DOHH2 (cell line): Measurements from ENCODE around the gene KCNJ11.

Experiments
- H3F3A ChIP-seq: fragments of 200-600 bp; sonication (generic), shearing (Covaris generic); 2 replicates; pipeline ENCODE4 v1.6.0; 2016; ENCODE audit warnings: antibody characterized with exemption, mild to moderate bottlenecking; ENCODE audit not compliant: control insufficient read depth, insufficient read depth
- H3K27ac ChIP-seq: fragments of 200-600 bp; sonication (generic); 2 replicates; pipeline ENCODE4 v1.5.1; 2014; ENCODE audit warnings: low read depth, mild to moderate bottlenecking, low read length, moderate library complexity
- H3K27me3 ChIP-seq: fragments of 200-600 bp; sonication (generic); 2 replicates; pipeline ENCODE4 v1.6.1; 2014; ENCODE audit warnings: mild to moderate bottlenecking, low read length, mixed read lengths; ENCODE audit not compliant: control insufficient read depth
- H3K36me3 ChIP-seq: fragments of 200-600 bp; sonication (generic); 2 replicates; pipeline ENCODE4 v1.6.1; 2014; ENCODE audit warnings: mild to moderate bottlenecking, low read length, moderate library complexity, mixed read lengths; ENCODE audit not compliant: control insufficient read depth
- H3K4me1 ChIP-seq: fragments of 200-600 bp; sonication (generic); 2 replicates; pipeline ENCODE4 v1.6.1; 2014; ENCODE audit warnings: mild to moderate bottlenecking, low read length, mixed read lengths; ENCODE audit not compliant: control insufficient read depth
- H3K4me2 ChIP-seq: fragments of 200-600 bp; sonication (generic); 2 replicates; pipeline ENCODE4 v1.6.0; 2014; ENCODE audit warnings: mild to moderate bottlenecking, low read length, moderate library complexity
- H3K4me3 ChIP-seq: fragments of 200-600 bp; sonication (generic); 2 replicates; pipeline ENCODE4 v1.5.1; 2014; ENCODE audit warnings: mild to moderate bottlenecking, low read length, mixed read lengths
- H3K79me2 ChIP-seq: fragments of 200-600 bp; sonication (generic); 2 replicates; pipeline ENCODE4 v1.6.1; 2014; ENCODE audit warnings: mild to moderate bottlenecking, low read length, mixed read lengths; ENCODE audit not compliant: control insufficient read depth
- H3K9me2 ChIP-seq: fragments of 200-600 bp; sonication (generic); replicated peaks from 2 replicates; pipeline ENCODE4 v1.6.1; 2014; ENCODE audit warnings: mild to moderate bottlenecking, low read length, mixed read lengths; ENCODE audit not compliant: control insufficient read depth
- H3K9me3 ChIP-seq: fragments of 200-600 bp; sonication (generic); 2 replicates; pipeline ENCODE4 v1.6.1; 2014; ENCODE audit warnings: antibody characterized with exemption, low read length, mixed read lengths; ENCODE audit not compliant: control insufficient read depth, insufficient read depth
- H4K20me1 ChIP-seq: fragments of 200-600 bp; sonication (generic); 2 replicates; pipeline ENCODE4 v1.6.0; 2014; ENCODE audit warnings: low read depth, mild to moderate bottlenecking, antibody characterized with exemption, low read length, moderate library complexity; ENCODE audit not compliant: control insufficient read depth, insufficient read depth
- CTCF ChIP-seq: fragments of 200-600 bp; sonication (generic); IDR thresholded peaks from one replicate; pipeline ENCODE4 v1.5.1; 2014; ENCODE audit warnings: antibody characterized with exemption, mild to moderate bottlenecking, low read depth, low read length; ENCODE audit not compliant: poor library complexity, severe bottlenecking
- EZH2phosphoT487 ChIP-seq: fragments of 200-600 bp; sonication (generic); IDR thresholded peaks from 2 replicates; pipeline ENCODE4 v1.6.1; 2017; ENCODE audit warnings: borderline replicate concordance, mild to moderate bottlenecking, antibody characterized with exemption, low read length, moderate library complexity, mixed read lengths

Gene KCNJ11

GRCh38 chr11:17350455-17351171 lies 37.8 kb downstream of the KCNJ11 start:
- Histone ChIP-seq H3K79me2 (peaks cover 34% of the 10 kb centered on the region), H3K36me3 (peaks cover 29% of the 10 kb centered on the region), H4K20me1 (no peaks in the 10 kb centered on the region; the same call in 1 of the 2 replicates), H3K4me2 (peak overlapping the region; percentile 74), H3K9me2 (no peaks in the 10 kb centered on the region), H3K9me3 (no peaks in the 10 kb centered on the region), H3F3A (peaks cover 23% of the 10 kb centered on the region), H3K4me3 (peak overlapping the region; percentile 77), H3K4me1 (peaks cover 24% of the 10 kb centered on the region), H3K27ac (peak overlapping the region; percentile 95; the same call in 1 of the 2 replicates), H3K27me3 (peaks cover 3% of the 10 kb centered on the region; the same call in 1 of the 2 replicates)
- no peak for TF ChIP-seq CTCF
- no peak for TF ChIP-seq EZH2phosphoT487

GRCh38 chr11:17347676-17348075 lies 40.8 kb downstream of the KCNJ11 start:
- H3K36me3 ChIP-seq: peaks cover 4% of the 10 kb centered on the region; the same call in 1 of the 2 replicates
- H3K4me2 ChIP-seq: no peak overlapping the region
- H3K4me1 ChIP-seq: peaks cover 17% of the 10 kb centered on the region
- H3K9me3 ChIP-seq: no peaks in the 10 kb centered on the region
- H3K27me3 ChIP-seq: peaks cover 3% of the 10 kb centered on the region; the same call in 1 of the 2 replicates
- peaks cover 9% of the 10 kb centered on the region for H3F3A ChIP-seq
- H3K4me3 ChIP-seq: no peak overlapping the region
- no peaks in the 10 kb centered on the region; the same call in 1 of the 2 replicates for H4K20me1 ChIP-seq
- no peak overlapping the region for H3K27ac ChIP-seq
- no peaks in the 10 kb centered on the region for H3K9me2 ChIP-seq
- H3K79me2 ChIP-seq: peaks cover 5% of the 10 kb centered on the region
- no peak for TF ChIP-seq CTCF
- TF ChIP-seq EZH2phosphoT487: no peak

- H3K4me3 ChIP-seq: no peak overlapping the region
- no peaks in the 10 kb centered on the region for H3K79me2 ChIP-seq
- no peaks in the 10 kb centered on the region for H3K4me1 ChIP-seq
- H3K27me3 ChIP-seq: no peaks in the 10 kb centered on the region
- TF ChIP-seq EZH2phosphoT487: no peak
- TF ChIP-seq CTCF: no peak
- H3K4me2 ChIP-seq: no peak overlapping the region
- H4K20me1 ChIP-seq: no peaks in the 10 kb centered on the region
- H3K9me3 ChIP-seq: no peaks in the 10 kb centered on the region
- no peaks in the 10 kb centered on the region for H3K36me3 ChIP-seq
- H3K27ac ChIP-seq: no peak overlapping the region
- H3K9me2 ChIP-seq: no peaks in the 10 kb centered on the region
- H3F3A ChIP-seq: no peaks in the 10 kb centered on the region
Measured at GRCh38 chr11:17343907-17344306, 44.6 kb downstream of the KCNJ11 start.
